GM21360 (cell line): Measurements from ENCODE around the gene ZNF827.

Experiments
- ATAC-seq: cut with Tn5 transposase; IDR thresholded peaks from one replicate; pipeline ENCODE4 v1.9.1; 2021; ENCODE audit warnings: mild to moderate bottlenecking, moderate library complexity; ENCODE audit not compliant: unreplicated experiment

The ZNF827 gene

GRCh38 chr4:145732001-145732815, 206.4 kb downstream of the ZNF827 start:
- ATAC-seq: no peak

GRCh38 chr4:145731028-145731427, 207.6 kb downstream of the ZNF827 start:
- no peak for ATAC-seq

GRCh38 chr4:145730026-145730425, 208.6 kb downstream of the ZNF827 start:
- ATAC-seq: no peak

DNA sequence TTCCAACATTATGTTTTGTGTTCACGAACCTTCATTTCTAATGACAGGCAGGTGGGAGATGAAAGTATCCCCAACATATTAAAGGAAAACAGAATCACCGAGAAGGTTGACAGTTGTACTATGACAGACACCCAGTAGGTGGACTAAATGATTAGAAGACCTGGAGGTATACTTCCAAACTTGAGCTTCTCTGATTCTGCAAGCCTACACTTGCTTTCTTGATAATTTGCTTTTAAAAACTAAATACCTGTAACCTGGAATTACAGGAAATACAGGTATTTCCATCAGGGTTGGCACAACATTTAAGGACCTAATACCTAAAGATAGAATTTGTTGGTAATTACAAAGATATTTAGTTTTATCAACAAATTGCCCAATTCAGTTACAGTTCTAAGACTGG, 215.3 kb downstream of the ZNF827 start:
- ATAC-seq: no peak

- ATAC-seq: no peak
Observed at GRCh38 chr4:145722561-145722960, 216.1 kb downstream of the ZNF827 start.

- ATAC-seq: no peak
Observed at GRCh38 chr4:145720656-145721055, 218.0 kb downstream of the ZNF827 start.

- peak; percentile 61 for ATAC-seq
Observed at GRCh38 chr4:145719752-145720624, 218.6 kb downstream of the ZNF827 start.

- no peak for ATAC-seq
Observed at GRCh38 chr4:145716661-145717200, 221.9 kb downstream of the ZNF827 start.

GRCh38 chr4:145716200-145716599, 222.4 kb downstream of the ZNF827 start:
- ATAC-seq: no peak

- no peak for ATAC-seq
Observed at GRCh38 chr4:145709843-145710242, 228.8 kb downstream of the ZNF827 start.

GRCh38 chr4:145709336-145709735, 229.3 kb downstream of the ZNF827 start:
- no peak for ATAC-seq
